OCI-LY1 (cell line): Measurements from ENCODE around the gene WFDC9.
"Not testable (repeated sequence)": the region's sequence is repeated elsewhere in the genome, so short reads cannot be mapped to it uniquely, and the experiment has no call there.

ENCODE experiments used
- EZH2 ChIP-seq: fragments of 200-600 bp; sonication (generic), shearing (Covaris generic); IDR thresholded peaks from 2 replicates; pipeline ENCODE4 v1.8.0; 2017; ENCODE audit warnings: borderline replicate concordance, mixed run types, mild to moderate bottlenecking, antibody characterized with exemption, low read length, moderate library complexity, mixed read lengths
- TF ChIP-seq, protein P1 (sequence below): fragments of 200-600 bp; sonication (generic), shearing (Covaris generic); IDR thresholded peaks from 2 replicates; pipeline ENCODE4 v1.5.1; 2017; ENCODE audit warnings: mild to moderate bottlenecking, antibody characterized with exemption, low read length, moderate library complexity, mixed read lengths

DNA sequence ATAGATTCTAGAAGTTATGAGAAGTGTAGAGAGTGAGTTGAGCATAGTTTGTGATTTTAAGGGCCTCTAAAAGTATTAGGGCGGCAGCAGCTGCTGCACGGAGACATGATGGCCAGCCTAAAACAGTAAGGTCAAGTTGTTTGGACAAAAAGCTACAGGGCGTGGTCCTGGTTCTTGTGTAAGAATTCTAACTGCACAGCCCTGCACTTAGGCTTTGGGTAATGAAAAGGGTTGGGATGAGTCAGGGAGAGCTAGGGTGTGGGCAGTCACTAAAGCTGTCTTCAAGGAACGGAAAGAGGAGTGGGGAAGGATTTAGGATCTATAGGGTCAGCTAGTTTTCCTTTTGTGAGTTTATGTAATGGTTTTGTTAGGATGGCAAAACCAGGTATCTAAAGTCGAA lies 45.1 kb downstream of the WFDC9 start:
- TF ChIP-seq, protein P1, sequence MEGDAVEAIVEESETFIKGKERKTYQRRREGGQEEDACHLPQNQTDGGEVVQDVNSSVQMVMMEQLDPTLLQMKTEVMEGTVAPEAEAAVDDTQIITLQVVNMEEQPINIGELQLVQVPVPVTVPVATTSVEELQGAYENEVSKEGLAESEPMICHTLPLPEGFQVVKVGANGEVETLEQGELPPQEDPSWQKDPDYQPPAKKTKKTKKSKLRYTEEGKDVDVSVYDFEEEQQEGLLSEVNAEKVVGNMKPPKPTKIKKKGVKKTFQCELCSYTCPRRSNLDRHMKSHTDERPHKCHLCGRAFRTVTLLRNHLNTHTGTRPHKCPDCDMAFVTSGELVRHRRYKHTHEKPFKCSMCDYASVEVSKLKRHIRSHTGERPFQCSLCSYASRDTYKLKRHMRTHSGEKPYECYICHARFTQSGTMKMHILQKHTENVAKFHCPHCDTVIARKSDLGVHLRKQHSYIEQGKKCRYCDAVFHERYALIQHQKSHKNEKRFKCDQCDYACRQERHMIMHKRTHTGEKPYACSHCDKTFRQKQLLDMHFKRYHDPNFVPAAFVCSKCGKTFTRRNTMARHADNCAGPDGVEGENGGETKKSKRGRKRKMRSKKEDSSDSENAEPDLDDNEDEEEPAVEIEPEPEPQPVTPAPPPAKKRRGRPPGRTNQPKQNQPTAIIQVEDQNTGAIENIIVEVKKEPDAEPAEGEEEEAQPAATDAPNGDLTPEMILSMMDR, result not testable (repeated sequence)
- not testable (repeated sequence) for TF ChIP-seq EZH2
